ENCODE results near the gene CYP2C19.
"Not testable (repeated sequence)": the region's sequence is repeated elsewhere in the genome, so short reads cannot be mapped to it uniquely, and the experiment has no call there.

The CYP2C19 gene

DNA sequence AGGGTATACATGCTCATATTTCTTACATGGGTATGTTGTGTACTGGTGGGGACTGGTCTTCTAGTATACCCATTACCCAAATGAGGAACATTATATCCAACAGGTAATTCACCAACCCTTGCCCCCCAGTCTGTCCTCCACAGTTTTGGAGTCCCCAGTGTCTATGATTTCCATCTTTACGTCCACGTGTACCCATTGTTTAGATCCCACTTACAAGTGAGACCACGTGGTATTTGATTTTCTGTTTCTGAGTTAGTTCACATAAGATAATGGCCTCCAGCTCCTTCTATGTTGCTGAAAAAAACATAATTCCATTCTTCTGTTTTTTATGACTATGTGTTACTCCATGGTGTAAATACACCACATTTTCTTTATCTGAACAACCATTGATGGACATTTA, 126.6 kb downstream of the CYP2C19 start:
- no peak for DNase-seq

DNA sequence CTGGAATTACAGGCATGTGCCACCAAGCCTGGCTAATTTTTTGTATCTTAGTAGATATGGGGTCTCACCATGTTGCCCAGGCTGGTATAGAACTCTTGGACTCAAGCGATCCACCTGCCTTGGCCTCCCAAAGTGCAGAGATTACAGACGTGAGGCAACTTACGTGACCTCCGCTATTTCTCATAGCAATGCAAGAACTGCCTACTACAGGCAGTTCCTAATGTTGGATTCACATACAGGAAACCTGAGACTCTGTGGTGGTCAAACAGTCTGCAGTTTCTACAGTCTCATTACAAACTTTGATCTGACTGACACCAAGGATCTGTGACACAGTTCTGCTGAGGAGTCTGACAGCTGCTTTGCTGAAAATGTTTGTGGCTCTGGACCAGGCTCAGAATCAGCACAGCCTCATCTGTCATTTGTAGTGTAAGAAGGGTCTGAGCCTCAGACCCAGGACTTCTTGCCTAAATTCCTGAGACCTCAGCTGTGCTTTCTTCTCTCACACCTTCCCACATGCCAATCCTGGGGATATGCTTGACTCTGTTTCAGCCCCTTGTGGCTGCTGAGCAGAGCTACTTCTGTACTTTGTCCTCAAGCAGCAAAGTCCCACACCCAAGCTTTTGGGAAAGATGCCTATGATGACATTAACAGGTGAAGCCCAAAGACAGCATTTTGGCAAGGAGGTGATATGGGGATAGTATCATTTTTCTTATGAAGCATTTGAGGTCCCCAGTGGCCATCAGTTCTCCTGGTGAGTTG, 128.0 kb downstream of the CYP2C19 start:
- DNase-seq = no peak

DNA sequence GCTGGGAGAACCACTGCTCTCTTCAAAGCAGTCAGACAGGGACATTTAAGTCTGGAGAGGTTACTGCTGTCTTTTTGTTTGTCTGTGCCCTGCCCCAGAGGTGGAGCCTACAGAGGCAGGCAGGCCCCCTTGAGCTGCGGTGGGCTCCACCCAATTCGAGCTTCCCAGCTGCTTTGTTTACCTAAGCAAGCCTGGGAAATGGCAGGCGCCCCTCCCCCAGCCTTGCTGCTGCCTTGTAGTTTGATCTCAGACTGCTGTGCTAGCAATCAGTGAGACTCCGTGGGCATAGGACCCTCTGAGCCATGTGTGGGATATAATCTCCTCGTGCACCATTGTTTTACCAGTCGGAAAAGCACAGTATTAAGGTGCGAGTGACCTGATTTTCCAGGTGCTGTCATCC, 135.9 kb downstream of the CYP2C19 start:
- not testable (repeated sequence) for DNase-seq

DNA sequence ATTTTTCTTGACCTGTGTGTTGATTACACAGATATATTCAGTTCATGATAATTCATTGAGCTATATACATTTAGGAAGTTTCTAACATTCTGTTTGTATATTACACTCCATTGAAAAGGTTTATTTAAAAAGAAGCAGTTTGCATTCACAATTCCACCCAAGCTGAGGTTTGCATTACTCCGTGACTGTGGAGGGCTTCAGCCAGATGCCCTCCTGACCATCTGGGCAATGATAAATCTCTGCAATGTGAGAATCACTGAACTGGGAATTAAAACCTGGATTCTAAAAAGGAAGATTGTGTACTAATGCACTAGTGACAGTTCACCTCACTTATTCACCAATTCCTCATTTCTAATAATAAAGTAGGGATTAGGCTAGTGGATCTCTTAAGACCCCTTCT, 139.6 kb downstream of the CYP2C19 start:
- DNase-seq = no peak

DNA sequence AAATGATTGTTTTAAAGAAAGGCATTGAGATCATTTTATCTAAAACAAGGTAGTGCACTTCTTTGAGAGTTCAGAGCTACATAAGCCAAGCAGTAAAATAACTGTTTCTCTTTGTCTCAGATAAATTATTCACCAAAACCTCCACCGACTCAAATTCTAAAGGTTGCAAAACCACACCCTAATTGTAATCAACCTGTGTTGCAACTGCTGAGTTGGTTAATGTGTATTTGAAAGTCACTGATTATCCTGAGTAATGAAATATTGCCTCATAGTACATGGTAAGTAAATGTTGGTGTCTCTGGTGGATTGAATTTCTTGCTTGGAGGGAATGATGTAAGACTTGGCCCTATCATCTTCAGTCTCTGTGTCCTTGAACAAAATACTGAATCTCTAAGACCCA, 140.1 kb downstream of the CYP2C19 start:
- DNase-seq = no peak
